HG03558 (cell line): Measurements from ENCODE around the gene NT5C1B.
"Not testable (repeated sequence)": the region's sequence is repeated elsewhere in the genome, so short reads cannot be mapped to it uniquely, and the experiment has no call there.

Experiments used
- ATAC-seq: cut with Tn5 transposase; IDR thresholded peaks from one replicate; pipeline ENCODE4 v1.9.1; 2021; ENCODE audit warnings: moderate number of reproducible peaks; ENCODE audit not compliant: unreplicated experiment; ENCODE audit errors: extremely low read depth

The NT5C1B gene

DNA sequence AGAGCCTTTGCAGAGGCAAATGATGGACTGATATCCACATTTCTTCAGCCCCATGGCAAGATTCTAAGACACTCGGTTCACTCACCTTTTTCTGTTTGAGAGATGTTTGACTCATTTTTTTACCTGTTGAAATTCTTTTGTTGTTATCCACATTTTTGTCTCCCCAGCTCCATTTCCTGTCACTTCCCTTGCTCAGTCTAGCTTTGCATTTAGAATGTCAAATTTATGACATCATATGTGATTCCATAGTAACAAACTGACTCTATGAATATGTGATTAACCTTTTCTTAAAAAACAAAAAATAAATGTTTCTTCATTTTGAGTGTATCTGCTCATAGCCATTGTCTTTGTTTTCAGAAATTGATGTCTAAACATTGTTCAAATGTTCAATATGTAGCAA is at the start of gene NT5C1B:
Gene NT5C1B, minus strand, starts transcription at position 216 of the 400 bp plus-strand sequence. Its CDS starts 101 bp downstream, at position 115.
- ATAC-seq, result no peak

- ATAC-seq, result no peak
These were observed 47.8 kb upstream of the NT5C1B start for GRCh38 chr2:18637196-18637595.

- not testable (repeated sequence) for ATAC-seq
These were observed 43.3 kb upstream of the NT5C1B start for GRCh38 chr2:18632699-18633098.

DNA sequence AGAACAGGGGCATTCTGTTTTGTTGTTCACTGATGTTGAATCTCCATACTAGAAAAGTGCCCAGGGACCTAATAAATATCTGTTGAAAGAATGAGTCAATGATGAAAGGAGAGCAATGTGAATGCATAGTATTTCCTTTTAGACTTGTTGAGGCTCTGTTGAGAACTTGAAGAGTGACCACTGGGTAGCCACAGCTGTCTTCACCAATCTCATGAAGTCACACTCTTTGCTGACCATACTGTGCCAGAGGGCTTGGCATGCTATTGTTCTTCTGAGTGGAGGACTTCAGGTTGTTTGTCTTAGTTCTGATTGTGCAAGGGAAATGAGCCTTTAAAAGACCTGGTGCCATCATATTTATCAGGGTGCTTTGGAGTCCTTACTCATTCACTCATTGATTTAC is 41.6 kb upstream of the NT5C1B start:
- ATAC-seq, result no peak

DNA sequence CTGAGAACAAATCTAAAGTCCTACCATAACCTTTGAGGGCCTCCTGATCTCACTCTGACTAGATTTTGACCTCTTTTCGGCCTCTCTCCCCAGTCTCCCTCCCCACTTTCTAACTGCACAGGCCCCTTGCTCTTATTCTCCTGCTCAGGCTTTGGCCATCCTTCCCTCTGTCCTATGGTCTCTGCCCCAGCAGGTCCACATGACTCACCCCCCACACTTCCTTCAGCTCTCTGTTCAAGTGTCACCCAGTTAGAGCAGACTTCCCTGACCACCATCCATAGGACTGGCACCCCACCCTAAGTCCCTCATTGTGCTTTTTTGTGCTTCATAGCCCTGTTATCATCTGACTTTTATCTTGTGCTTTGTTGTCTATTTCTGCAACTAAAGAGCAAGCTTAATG is 41.2 kb upstream of the NT5C1B start:
- ATAC-seq, result no peak

GRCh38 chr2:18630101-18630500 is 40.7 kb upstream of the NT5C1B start:
- ATAC-seq, result no peak

- ATAC-seq, result no peak
These were observed 37.7 kb upstream of the NT5C1B start for GRCh38 chr2:18626958-18627650.

GRCh38 chr2:18626256-18626668 is 36.9 kb upstream of the NT5C1B start:
- ATAC-seq, result no peak

GRCh38 chr2:18625563-18625962 is 36.2 kb upstream of the NT5C1B start:
- ATAC-seq, result no peak

DNA sequence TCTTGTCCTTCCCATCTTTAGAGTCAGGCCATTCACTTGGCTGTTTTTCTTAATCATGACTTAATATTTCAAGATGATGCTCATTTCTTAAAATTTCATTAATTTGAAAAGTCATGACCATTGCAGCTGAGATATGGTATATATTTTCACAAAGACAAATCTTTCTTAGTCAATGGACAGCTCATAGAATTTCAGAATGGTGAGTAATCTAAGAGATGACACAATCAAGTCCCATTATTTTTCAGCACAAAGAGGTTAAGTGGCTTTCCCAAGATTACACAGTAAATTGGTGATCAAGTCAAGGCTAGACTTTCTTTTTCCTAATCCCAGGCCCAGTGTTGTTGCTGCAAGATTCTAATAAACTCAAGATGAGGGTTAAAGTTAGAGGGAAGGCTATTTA is 34.4 kb upstream of the NT5C1B start:
- no peak for ATAC-seq

DNA sequence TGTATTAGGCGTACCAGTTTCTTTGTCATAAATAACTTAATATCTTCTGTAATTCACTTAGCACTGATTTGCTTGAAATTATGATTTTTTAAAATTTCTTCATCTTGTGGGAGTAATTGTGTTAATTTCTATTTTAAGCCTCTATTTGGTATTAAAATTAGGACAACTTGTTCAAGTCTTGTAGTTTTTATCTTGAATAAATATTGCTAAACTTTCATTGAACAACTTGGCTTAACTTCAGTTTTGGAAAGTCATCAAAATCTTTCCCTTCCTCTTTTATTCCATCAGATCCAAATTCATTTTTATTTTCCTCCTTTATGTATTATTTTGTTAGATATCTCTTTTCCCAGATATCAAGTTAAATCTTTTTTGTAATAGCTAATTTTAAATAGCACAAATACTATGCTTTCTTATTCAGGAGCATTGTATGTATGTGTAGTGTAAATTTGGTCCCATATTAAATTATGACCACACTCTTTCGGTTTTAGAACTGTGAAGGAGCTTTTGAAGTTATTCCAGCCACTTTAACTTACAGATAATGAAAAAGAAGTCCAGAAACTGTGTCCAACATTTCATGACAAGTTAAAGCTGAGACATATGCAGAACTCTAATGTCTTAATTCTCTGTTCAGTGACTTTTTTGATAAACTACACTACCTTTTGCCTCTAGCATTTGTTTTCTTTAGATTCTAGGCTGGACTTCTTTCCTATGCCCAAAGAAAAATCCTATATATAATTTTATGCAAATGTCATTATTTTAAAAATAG is 31.7 kb upstream of the NT5C1B start:
- no peak for ATAC-seq

- no peak for ATAC-seq
These were observed 29.7 kb upstream of the NT5C1B start for GRCh38 chr2:18619091-18619490.

- ATAC-seq, result no peak
These were observed 24.7 kb upstream of the NT5C1B start for GRCh38 chr2:18614041-18614440.

DNA sequence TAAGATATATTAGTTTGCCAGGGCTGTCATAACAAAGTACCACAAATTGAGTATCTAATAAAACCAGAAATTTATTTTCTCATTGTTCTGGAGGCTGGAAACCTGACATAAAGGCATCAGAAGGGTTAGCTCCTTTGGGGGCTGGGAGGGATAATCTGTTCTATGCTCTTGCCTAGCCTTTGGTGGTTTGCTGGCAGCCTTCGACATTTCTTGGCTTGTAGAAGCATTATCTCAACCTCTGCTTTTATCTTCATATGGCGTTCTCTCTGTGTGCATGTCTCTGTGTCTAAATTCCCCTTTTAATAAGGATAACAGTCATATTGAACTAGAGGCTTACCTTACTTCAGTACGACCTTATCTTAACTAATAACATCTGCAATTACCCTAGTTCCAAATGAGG is 22.8 kb upstream of the NT5C1B start:
- no peak for ATAC-seq

DNA sequence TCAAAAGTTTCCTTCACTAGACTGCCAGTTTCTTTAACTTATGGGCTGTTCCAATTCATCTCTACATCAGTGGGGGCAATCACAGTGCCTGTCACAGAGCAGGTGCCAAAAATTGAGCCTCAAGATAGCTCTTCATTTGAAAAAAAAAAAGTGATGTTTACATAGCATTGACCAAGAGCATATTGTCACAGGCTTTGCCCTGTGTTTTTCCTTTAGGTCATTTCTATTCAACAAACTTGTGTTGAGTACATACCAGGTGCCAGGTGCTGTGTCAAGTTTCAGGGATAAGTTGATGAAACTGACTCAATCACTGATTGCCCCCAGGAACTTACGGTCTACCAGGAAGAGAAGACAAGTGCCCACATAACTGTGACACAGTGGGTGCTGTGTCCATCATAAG is 22.2 kb upstream of the NT5C1B start:
- no peak for ATAC-seq

DNA sequence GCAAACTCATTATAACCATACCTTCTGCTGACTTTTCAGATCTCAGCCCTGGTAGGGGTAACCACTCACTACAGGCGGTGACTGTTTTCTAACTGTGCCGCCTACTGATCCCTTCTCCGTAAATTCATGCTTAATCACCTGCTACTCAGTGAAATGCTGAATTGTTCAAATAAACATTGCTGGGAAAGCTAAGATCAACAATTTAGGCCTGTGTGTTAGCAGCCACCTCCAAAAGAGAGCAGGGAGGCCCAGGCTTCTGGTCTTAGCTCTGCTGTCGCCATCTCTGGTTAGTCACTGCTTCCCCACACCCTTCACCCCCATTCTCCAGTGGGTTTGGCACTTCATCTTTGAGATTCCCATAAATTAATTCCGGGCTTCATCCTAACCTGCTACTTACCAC is 21.8 kb upstream of the NT5C1B start:
- ATAC-seq, result no peak

DNA sequence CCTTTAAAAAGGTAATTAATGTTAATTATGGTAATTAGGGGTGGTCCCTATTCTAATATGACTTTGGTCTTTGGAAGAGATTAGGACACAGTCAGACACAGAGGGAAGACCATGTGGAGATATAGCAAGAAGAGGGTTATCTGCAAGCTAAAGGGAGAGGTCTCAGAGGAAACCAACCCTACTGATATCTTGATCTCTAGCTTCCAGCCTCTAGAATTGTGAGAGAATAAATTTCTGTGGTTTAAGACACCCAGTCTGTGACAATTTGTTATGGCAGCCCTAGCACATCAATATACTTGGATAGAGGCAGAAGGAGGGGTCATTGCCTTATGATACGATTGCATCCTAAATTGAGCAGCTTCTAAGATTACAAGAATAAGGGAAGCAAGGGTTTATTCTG is 21.3 kb upstream of the NT5C1B start:
- no peak for ATAC-seq

DNA sequence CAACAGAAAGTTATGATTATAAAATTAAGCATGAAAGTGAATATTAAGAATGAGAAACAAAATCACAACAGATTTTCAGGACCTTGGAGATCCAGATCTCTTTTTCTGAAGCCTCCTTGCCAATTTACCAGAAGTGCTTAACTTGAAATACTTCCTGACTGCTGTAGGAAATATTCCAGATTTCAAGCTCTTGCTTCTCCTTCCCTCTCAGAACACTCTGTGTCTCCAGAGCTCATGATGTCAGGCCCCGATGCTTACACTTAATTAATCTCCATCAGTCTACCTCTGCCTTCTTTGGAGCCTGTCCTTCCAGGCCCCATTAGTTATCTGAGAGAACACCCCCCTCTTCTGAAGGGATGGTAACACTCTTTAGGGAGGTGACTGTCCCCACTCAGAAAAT is 20.7 kb upstream of the NT5C1B start:
- ATAC-seq, result no peak

DNA sequence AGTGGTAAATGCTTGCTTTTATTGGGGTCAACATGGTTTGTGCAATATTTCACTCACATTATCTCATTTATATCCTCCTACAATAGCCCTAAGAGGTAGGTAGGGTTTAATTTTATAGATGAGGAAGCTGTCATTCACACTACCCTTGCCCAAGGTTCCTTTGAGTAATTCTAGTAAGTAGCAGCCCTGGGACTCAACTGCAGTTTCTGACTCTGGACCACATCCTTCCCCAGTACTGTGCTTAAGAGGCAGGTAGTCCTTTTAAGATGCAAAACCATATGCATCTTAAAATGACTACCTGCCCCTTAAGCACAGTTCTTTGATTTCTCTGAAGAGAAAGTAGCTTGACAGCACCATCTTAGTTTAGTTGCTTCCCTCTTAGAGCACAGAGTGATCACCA is 15.7 kb upstream of the NT5C1B start:
- ATAC-seq, result no peak

DNA sequence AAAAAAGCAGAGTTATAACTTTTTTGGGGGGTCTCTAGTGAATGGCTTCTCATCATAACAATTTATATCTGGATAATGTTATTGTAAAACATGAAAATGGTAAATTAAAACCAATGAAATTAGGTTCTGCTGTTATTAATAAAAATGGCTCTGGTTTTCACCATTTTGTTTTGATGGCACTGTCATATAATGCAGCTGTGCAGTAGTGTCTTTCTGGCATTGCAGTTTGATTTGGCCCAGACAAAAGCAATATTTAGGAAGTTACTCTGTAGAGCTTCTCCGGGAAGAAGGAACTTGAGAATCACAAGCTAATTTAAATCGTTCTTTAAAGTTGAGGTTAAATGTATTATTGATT is 15.1 kb upstream of the NT5C1B start:
- no peak for ATAC-seq

GRCh38 chr2:18603854-18604530 is 14.6 kb upstream of the NT5C1B start:
- no peak for ATAC-seq
